HG03565 (cell line): ENCODE measurements around the gene USPL1.
"Not testable (repeated sequence)": the region's sequence is repeated elsewhere in the genome, so short reads cannot be mapped to it uniquely, and the experiment has no call there.

ENCODE experiments used
- ATAC-seq: cut with Tn5 transposase; IDR thresholded peaks from one replicate; pipeline ENCODE4 v1.9.1; 2021; ENCODE audit warnings: mild to moderate bottlenecking, moderate library complexity; ENCODE audit not compliant: unreplicated experiment

Gene USPL1

GRCh38 chr13:30615866-30616541 lies 1.7 kb upstream of the USPL1 start:
- no peak for ATAC-seq

GRCh38 chr13:30616927-30617314 lies 799 bp upstream of the USPL1 start:
- ATAC-seq: peak; percentile 9

DNA sequence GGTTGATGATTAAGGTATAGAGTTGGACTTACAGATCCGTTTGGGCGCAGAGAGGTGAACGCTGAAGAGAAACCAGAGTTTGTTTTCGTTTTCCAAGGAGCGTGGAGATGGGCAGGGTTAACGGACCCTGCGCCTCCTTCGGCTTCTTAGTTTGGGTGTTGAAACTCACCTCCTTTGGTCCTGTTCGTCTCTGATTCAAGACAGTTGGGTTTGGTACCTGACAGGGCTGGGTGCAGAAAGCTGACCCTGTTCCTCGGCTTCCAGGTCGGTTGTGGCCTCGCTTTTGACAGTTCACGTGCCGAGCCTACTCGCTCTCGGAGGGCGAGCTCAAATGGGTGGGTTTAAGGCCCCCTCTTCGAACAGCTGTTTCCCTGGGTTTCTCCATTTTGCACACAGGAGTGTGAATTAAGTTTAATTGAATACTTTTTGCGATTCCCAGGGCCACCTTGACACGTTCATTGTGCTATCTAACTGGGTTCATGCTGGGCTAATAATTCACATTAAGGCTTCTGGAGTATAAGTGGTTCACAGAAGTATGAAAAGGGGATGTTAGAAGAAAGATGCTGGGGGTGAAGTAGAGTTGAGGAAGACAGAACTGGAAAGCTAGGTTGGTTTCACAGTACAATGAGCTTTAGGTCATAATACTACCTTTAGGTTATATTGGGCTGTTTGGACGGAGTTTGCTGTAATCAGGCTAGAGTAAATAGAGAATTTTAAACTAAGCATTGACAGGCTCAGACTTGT lies 638 bp downstream of the USPL1 start:
- no peak for ATAC-seq

GRCh38 chr13:30618930-30619279 lies 1.2 kb downstream of the USPL1 start:
- no peak for ATAC-seq

- no peak for ATAC-seq
These were observed 2.0 kb downstream of the USPL1 start for GRCh38 chr13:30619731-30620130.

- no peak for ATAC-seq
These were observed 3.2 kb downstream of the USPL1 start for GRCh38 chr13:30620941-30621340.

DNA sequence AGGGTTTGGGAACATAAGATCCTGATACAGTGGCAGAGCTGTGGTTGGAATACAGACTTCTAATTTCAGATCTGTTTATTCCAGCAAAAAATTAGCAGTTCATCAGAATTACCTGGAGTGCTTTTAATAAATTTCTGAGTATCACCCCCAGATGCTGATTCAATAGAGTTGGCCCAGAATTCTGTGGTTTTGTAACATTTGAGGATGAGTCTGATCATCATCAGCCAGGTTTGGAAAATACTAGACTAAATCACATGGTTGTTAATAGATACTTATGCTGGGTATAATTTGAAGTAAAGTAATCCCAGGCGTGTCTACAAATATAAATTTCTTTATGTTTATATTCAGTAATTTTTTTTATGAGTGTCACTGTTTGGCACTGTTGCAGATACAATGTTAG lies 4.8 kb downstream of the USPL1 start:
- no peak for ATAC-seq

DNA sequence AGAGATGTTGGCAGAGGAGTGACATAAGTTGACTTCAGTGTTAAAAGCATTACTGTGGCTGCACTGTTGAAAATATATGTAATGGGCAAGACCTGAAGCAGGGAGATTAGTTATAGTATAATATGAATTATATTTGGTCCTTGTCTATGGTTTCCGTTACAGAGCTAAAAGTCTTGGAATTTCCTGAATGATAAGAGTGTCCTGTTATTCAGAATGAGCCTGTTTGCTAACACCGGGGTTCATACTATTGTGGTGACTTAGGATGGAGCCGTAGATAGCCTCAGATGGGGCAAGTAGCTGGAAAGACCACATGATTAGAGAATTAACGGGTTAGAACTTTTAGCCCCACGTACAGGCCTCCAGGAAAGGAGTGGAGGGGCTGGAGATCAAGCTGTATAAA lies 5.7 kb downstream of the USPL1 start:
- no peak for ATAC-seq

DNA sequence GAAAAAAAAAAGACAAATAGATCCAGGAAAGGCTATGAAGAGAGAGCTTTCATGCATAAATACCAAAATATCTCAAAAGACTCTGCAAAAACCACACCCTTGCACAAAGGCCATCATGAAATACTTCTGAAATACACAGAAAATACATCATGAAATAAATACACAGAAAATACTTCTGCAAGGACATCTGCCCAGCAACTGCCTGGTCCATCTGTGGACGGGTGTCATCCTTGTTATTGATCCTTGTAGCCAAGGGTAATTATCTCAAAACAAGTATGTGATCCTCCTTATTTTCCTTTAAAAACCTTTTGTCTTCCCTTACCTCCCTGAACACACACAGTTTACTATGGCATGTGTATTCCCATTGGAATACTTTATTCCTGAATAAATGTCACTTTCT lies 6.9 kb downstream of the USPL1 start:
- ATAC-seq: no peak

DNA sequence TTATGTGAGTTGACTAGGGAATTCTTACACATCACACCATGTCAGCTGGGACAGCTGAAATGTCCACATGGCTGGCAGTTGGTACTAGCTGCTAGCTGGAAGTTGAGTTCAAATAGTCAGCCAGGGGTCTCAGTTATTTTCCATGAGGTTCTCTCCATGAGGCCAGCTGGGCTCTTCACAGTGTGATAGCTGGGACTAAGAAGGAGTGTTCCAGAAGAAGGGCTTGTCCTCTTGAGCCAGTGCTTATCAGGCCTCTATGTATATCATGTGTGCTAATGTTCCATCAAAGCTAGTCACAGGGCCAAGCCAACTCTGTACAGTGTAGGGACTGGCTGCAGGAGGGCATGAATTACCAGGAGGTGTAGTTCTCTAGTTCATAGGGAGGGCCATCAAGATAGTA lies 11.8 kb downstream of the USPL1 start:
- ATAC-seq: no peak

GRCh38 chr13:30633861-30634260 lies 16.1 kb downstream of the USPL1 start:
- no peak for ATAC-seq

DNA sequence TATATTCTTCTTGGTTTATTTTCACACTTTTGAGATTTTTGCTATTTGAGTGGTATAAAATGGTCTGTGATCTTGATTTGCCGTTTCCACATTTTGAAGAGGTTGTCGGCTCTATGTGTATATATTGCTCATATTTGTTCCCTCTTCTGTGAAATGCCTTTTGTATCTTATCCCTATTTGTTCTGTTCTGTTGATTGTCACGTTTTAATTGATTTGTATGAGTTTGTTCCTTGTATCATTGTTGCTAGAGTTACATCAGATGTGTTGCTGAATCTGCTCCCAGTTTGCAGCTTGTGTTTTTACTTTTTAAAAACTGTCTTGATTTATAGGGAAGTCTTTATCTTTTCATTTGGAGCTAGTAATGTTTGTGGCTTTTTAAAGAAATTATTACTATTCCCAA lies 17.1 kb downstream of the USPL1 start:
- ATAC-seq: no peak

GRCh38 chr13:30638301-30638700 lies 20.6 kb downstream of the USPL1 start:
- ATAC-seq: no peak

- no peak for ATAC-seq
These were observed 22.0 kb downstream of the USPL1 start for GRCh38 chr13:30639671-30640070.

DNA sequence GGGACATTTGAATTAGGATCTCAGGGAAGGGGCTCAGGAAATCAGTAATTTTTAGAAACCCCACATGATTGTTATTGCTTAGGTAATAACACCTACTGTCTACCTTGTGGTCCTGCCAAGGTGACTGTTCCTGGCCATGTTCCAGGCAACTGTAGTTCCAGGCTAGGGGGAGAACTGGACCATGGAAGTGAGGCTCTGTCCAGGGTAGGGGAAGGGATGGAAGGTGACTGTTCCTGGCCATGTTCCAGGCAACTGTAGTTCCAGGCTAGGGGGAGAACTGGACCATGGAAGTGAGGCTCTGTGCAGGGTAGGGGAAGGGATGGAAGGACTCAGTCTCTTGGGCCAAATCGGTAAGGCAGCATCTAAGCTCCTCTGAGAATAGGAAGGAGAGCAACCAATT lies 23.5 kb downstream of the USPL1 start:
- not testable (repeated sequence) for ATAC-seq

- ATAC-seq: no peak
These were observed 27.9 kb downstream of the USPL1 start for GRCh38 chr13:30645629-30646028.

DNA sequence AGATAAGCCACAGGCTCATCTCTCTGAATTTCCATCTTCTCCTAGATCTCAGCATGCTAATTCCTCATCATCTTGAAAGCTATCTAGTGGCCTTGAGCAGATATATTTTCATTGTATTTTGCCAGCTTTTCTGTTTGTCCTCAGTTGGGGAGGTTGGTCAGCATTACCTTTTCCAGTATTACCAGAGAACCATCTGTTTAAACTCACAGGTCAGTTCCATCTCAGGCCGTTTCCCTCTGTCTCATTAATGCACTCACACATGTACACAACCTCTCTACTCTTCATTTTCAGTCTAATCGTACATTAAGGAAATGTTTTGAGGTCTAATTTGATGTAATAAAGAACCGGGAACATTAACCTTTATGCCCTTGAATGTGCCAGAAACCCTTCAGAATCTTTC lies 29.7 kb downstream of the USPL1 start:
- no peak for ATAC-seq

GRCh38 chr13:30647824-30648521 lies 30.3 kb downstream of the USPL1 start:
- ATAC-seq: no peak

DNA sequence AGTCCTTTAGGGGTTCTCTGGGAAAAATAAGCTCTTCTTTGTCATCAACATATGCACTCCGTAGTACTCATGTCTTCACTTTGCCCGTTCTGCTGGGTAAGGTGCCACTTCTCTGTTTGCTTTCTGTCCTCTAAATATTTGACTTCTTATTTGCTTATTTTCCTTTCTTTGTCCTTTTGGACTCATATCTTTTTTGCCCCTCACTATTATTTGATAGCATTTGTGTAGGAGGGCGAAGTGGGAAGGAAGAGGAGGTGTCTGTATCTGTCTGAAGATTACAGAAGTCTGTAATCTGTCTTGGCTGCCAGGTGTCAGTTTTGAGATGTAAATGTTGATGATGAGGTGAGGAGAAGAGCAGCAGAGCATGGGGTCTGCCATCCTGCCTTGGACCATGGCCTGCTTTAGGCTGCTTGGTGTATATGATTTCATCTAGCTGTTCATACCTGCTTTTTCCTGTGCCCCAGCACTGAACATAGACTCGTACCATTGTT lies 30.8 kb downstream of the USPL1 start:
- ATAC-seq: no peak

GRCh38 chr13:30651648-30652047 lies 33.9 kb downstream of the USPL1 start:
- not testable (repeated sequence) for ATAC-seq

DNA sequence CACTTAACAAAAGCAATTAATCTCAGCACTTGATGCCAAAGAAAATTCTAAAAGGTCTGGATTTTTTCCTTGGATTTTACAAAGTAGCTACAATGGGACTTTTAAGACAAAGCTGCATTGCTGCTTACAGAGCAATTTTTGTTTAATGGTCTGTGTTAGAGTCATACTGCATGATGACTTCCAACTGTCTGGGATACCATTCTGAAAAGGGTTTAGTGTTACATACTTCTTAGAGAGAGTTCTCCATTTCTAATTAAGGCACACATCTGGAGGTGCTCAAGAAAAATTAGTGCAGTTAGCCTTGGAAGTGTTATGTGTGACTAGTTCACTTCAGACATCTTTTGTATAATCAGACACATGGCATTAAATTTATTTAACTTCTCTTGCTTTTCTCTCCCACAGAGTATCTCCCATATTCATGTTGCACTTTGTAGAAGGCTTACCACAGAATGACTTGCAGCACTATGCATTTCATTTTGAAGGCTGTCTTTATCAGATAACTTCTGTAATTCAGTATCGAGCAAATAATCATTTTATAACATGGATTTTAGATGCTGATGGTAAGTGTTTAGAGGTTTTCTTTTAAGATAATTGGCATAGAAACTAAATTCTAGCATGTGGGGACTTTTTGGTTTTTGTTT lies 35.1 kb downstream of the USPL1 start:
- ATAC-seq: no peak
